GM23338 (cell line): ENCODE results near the gene MPO. TPM values are rescaled to one million over a fixed set of nuclear protein-coding genes. Genes with fewer than 3 reads are reported as not detected.

ENCODE experiments used
- ATAC-seq: fragments of 200-7000 bp; cut with Tn5 transposase; 3 replicates; pipeline ENCODE4 v1.9.1; 2020
- DNase-seq: peaks from one replicate; pipeline ENCODE4 v3.0.0-alpha.2; 2015; ENCODE audit warnings: low spot score
- H2AFZ ChIP-seq: fragments of 200-600 bp; sonication (generic); 2 replicates; pipeline ENCODE4 v1.8.0; 2016; ENCODE audit warnings: antibody characterized with exemption, mild to moderate bottlenecking, moderate library complexity
- H3F3A ChIP-seq: fragments of 200-600 bp; sonication (generic); replicated peaks from 2 replicates; pipeline ENCODE4 v1.8.0; 2017; ENCODE audit warnings: antibody characterized with exemption, mixed run types, low read depth
- H3K27ac ChIP-seq: fragments of 200-600 bp; sonication (generic); 2 replicates; pipeline ENCODE4 v1.6.1; 2016; ENCODE audit warnings: low read depth
- H3K27me3 ChIP-seq: fragments of 200-600 bp; sonication (generic); 2 replicates; pipeline ENCODE4 v1.8.0; 2016; ENCODE audit warnings: mild to moderate bottlenecking, mixed run types, moderate library complexity; ENCODE audit not compliant: insufficient read depth
- H3K36me3 ChIP-seq: fragments of 200-600 bp; sonication (generic); 2 replicates; pipeline ENCODE4 v1.8.0; 2016; ENCODE audit warnings: mild to moderate bottlenecking; ENCODE audit not compliant: insufficient read depth
- H3K4me1 ChIP-seq: fragments of 200-600 bp; sonication (generic); 2 replicates; pipeline ENCODE4 v1.8.0; 2016; ENCODE audit warnings: mild to moderate bottlenecking, moderate library complexity; ENCODE audit not compliant: insufficient read depth
- H3K4me2 ChIP-seq: fragments of 200-600 bp; sonication (generic); 2 replicates; pipeline ENCODE4 v1.7.1; 2017; ENCODE audit warnings: mixed run types
- H3K4me3 ChIP-seq: fragments of 200-600 bp; sonication (generic); 2 replicates; pipeline ENCODE4 v1.6.1; 2016; ENCODE audit warnings: mixed run types
- H3K79me2 ChIP-seq: fragments of 200-600 bp; sonication (generic); replicated peaks from 2 replicates; pipeline ENCODE4 v1.8.0; 2017; ENCODE audit warnings: mild to moderate bottlenecking; ENCODE audit not compliant: insufficient read depth
- H3K9me2 ChIP-seq: fragments of 200-600 bp; sonication (generic); 2 replicates; pipeline ENCODE4 v1.8.0; 2017; ENCODE audit not compliant: insufficient read depth
- H4K20me1 ChIP-seq: fragments of 200-600 bp; sonication (generic); replicated peaks from 2 replicates; pipeline ENCODE4 v1.8.0; 2017; ENCODE audit warnings: mild to moderate bottlenecking; ENCODE audit not compliant: insufficient read depth
- H3K27ac Mint-ChIP-seq: 2 replicates; pipeline ENCODE4 v1.8.0; 2020; ENCODE audit warnings: inconsistent platforms, mild to moderate bottlenecking, moderate library complexity, mixed read lengths
- H3K27me3 Mint-ChIP-seq: 3 replicates; pipeline ENCODE4 v1.8.0; 2022; ENCODE audit warnings: low read depth, mild to moderate bottlenecking, moderate library complexity, mixed read lengths, inconsistent platforms; ENCODE audit not compliant: insufficient read depth, poor library complexity
- H3K36me3 Mint-ChIP-seq: 3 replicates; pipeline ENCODE4 v1.8.0; 2021; ENCODE audit warnings: low read depth, mild to moderate bottlenecking, inconsistent platforms, moderate library complexity, mixed read lengths
- H3K4me1 Mint-ChIP-seq: 3 replicates; pipeline ENCODE4 v1.8.0; 2020; ENCODE audit warnings: mild to moderate bottlenecking, inconsistent platforms, mixed read lengths
- H3K4me3 Mint-ChIP-seq: 3 replicates; pipeline ENCODE4 v1.8.0; 2021; ENCODE audit warnings: moderate library complexity, mild to moderate bottlenecking, inconsistent platforms, mixed read lengths
- H3K9me3 Mint-ChIP-seq: 3 replicates; pipeline ENCODE4 v1.8.0; 2020; ENCODE audit warnings: moderate library complexity, mild to moderate bottlenecking, inconsistent platforms, mixed read lengths
- CTCF ChIP-seq, 2 experiments: fragments of 200-600 bp in 1 of 2; sonication (generic) in 1 of 2; conservative IDR thresholded peaks; 2 replicates each; pipeline versions ENCODE4 v1.5.1 to v1.6.1; 2016 to 2017; ENCODE audit warnings: antibody characterized with exemption in 2 of 2, low read depth in 2 of 2, mild to moderate bottlenecking in 2 of 2, moderate library complexity in 1 of 2
- ETS1 ChIP-seq: IDR thresholded peaks from 2 replicates; pipeline ENCODE4 v1.6.1; 2016; ENCODE audit warnings: antibody characterized with exemption
- NANOG ChIP-seq: IDR thresholded peaks from 2 replicates; pipeline ENCODE4 v1.6.1; 2016; ENCODE audit warnings: antibody characterized with exemption, borderline replicate concordance
- REST ChIP-seq: IDR thresholded peaks from one replicate; pipeline ENCODE4 v1.6.1; 2018; ENCODE audit warnings: antibody characterized with exemption; ENCODE audit not compliant: unreplicated experiment
- ZNF114 ChIP-seq: fragments of 250-450 bp; sonication (Bioruptor Pico); IDR thresholded peaks from 2 replicates; pipeline ENCODE4 v1.5.0; 2020; ENCODE audit warnings: mild to moderate bottlenecking, moderate library complexity
- ZNF331 ChIP-seq: fragments of 250-450 bp; sonication (Bioruptor Pico); IDR thresholded peaks from 2 replicates; pipeline ENCODE4 v1.5.0; 2020; ENCODE audit warnings: low read depth, mild to moderate bottlenecking, moderate library complexity
- ZNF462 ChIP-seq: fragments of 250-450 bp; sonication (Bioruptor Pico); IDR thresholded peaks from 2 replicates; pipeline ENCODE4 v1.5.0; 2020; ENCODE audit warnings: mild to moderate bottlenecking, moderate library complexity
- polyA plus RNA-seq: library from polyadenylated mRNA; unstranded; fragments of >200 nt; fragmentation: Nextera tagmentation; extraction: Ambion mirVana; gene quantifications from 2 replicates; pipeline ENCODE4 v1.2.1, GENCODE V29; 2016
- total RNA-seq: library from RNA; depleted of rRNA; stranded (reverse); fragments of >200 nt; shearing (Covaris generic); gene quantifications from 2 replicates; pipeline ENCODE4 v1.2.3, GENCODE V29; 2014

Gene MPO
- total and polyA plus RNA-seq, 2 experiments from 2014 or later = 0.08 TPM; not detected in 1

- TF ChIP-seq ZNF462 (CRISPR knock-in tag) = no peak
These were observed 31.4 kb upstream of the MPO start (continued) for GRCh38 chr17:58312021-58312630.

GRCh38 chr17:58311429-58311894 lies 30.7 kb upstream of the MPO start:
- DNase-seq = no peak
- peaks cover 21% of the 10 kb centered on the region for H3K4me1 Mint-ChIP-seq
- TF ChIP-seq ZNF331 = no peak
- TF ChIP-seq ETS1 = no peak
- TF ChIP-seq CTCF (conservative IDR thresholded peaks at IDR 0.05; ENCODE audit: low read depth in 2 of 2) = no peak
- no peak for TF ChIP-seq REST
- TF ChIP-seq NANOG = no peak
- TF ChIP-seq ZNF114 (CRISPR knock-in tag) = no peak

More at GRCh38 chr17:58311429-58311894, 30.7 kb upstream of the MPO start:
- Mint-ChIP-seq H3K36me3 (no peaks in the 10 kb centered on the region), H3K27ac (no peak overlapping the region), H3K4me3 (no peak overlapping the region), H3K9me3 (no peaks in the 10 kb centered on the region), H3K27me3 (peaks cover 3% of the 10 kb centered on the region)
- H3F3A ChIP-seq = no peaks in the 10 kb centered on the region
- H3K79me2 ChIP-seq = no peaks in the 10 kb centered on the region
- H3K27me3 ChIP-seq = no peaks in the 10 kb centered on the region
- no peaks in the 10 kb centered on the region for H3K4me1 ChIP-seq
- no peak overlapping the region for H2AFZ ChIP-seq
- H4K20me1 ChIP-seq = no peaks in the 10 kb centered on the region
- no peak for ATAC-seq
- no peak overlapping the region for H3K4me3 ChIP-seq
- H3K4me2 ChIP-seq = no peak overlapping the region
- H3K36me3 ChIP-seq = no peaks in the 10 kb centered on the region
- no peaks in the 10 kb centered on the region for H3K9me2 ChIP-seq
- no peak overlapping the region for H3K27ac ChIP-seq
